Measurements from ENCODE around the gene DUSP1.
A peak's percentile ranks its signal among the peaks of the same experiment; 100 is the strongest.

DUSP1 gene

GRCh38 chr5:172802567-172803176 lies 31.7 kb upstream of the DUSP1 start:
- TF ChIP-seq POLR2AphosphoS5 (IDR thresholded peaks at IDR 0.05; ENCODE audit: low read depth, low read length) (no peak), SIN3A (IDR thresholded peaks at IDR 0.05; ENCODE audit: borderline replicate concordance, insufficient read depth, low read length) (no peak), REST (IDR thresholded peaks at IDR 0.05; ENCODE audit: insufficient read depth in 1 of 2, low read depth in 2 of 2, low read length in 2 of 2) (no peak), FOXP2 (optimal IDR thresholded peaks at IDR 0.05; ENCODE audit: borderline replicate concordance, extremely low read depth, extremely low read length, insufficient read depth) (no peak), TAF1 (IDR thresholded peaks at IDR 0.05; ENCODE audit: borderline replicate concordance, insufficient read depth, low read length) (no peak)

- TF ChIP-seq REST (IDR thresholded peaks at IDR 0.05; ENCODE audit: insufficient read depth in 1 of 2, low read depth in 2 of 2, low read length in 2 of 2), result no peak
- TF ChIP-seq SIN3A (IDR thresholded peaks at IDR 0.05; ENCODE audit: borderline replicate concordance, insufficient read depth, low read length), result no peak
- no peak for TF ChIP-seq TAF1 (IDR thresholded peaks at IDR 0.05; ENCODE audit: borderline replicate concordance, insufficient read depth, low read length)
- no peak for TF ChIP-seq POLR2AphosphoS5 (IDR thresholded peaks at IDR 0.05; ENCODE audit: low read depth, low read length)
- no peak for TF ChIP-seq FOXP2 (optimal IDR thresholded peaks at IDR 0.05; ENCODE audit: borderline replicate concordance, extremely low read depth, extremely low read length, insufficient read depth)
These were observed 31.1 kb upstream of the DUSP1 start for GRCh38 chr5:172802112-172802511.

GRCh38 chr5:172801179-172801671 lies 30.2 kb upstream of the DUSP1 start:
- TF ChIP-seq REST (IDR thresholded peaks at IDR 0.05; ENCODE audit: insufficient read depth in 1 of 2, low read depth in 2 of 2, low read length in 2 of 2) (no peak), POLR2AphosphoS5 (IDR thresholded peaks at IDR 0.05; ENCODE audit: low read depth, low read length) (no peak), TAF1 (IDR thresholded peaks at IDR 0.05; ENCODE audit: borderline replicate concordance, insufficient read depth, low read length) (no peak), FOXP2 (optimal IDR thresholded peaks at IDR 0.05; ENCODE audit: borderline replicate concordance, extremely low read depth, extremely low read length, insufficient read depth) (no peak), SIN3A (IDR thresholded peaks at IDR 0.05; ENCODE audit: borderline replicate concordance, insufficient read depth, low read length) (no peak)

- TF ChIP-seq FOXP2 (optimal IDR thresholded peaks at IDR 0.05; ENCODE audit: borderline replicate concordance, extremely low read depth, extremely low read length, insufficient read depth), result peak; percentile 56
- TF ChIP-seq POLR2AphosphoS5 (IDR thresholded peaks at IDR 0.05; ENCODE audit: low read depth, low read length), result no peak
These were observed 29.1 kb upstream of the DUSP1 start for GRCh38 chr5:172800088-172800551.

GRCh38 chr5:172799416-172799815 lies 28.4 kb upstream of the DUSP1 start:
- TF ChIP-seq REST (IDR thresholded peaks at IDR 0.05; ENCODE audit: insufficient read depth in 1 of 2, low read depth in 2 of 2, low read length in 2 of 2), result no peak
- no peak for TF ChIP-seq FOXP2 (optimal IDR thresholded peaks at IDR 0.05; ENCODE audit: borderline replicate concordance, extremely low read depth, extremely low read length, insufficient read depth)
- no peak for TF ChIP-seq POLR2AphosphoS5 (IDR thresholded peaks at IDR 0.05; ENCODE audit: low read depth, low read length)
- no peak for TF ChIP-seq TAF1 (IDR thresholded peaks at IDR 0.05; ENCODE audit: borderline replicate concordance, insufficient read depth, low read length)
- TF ChIP-seq SIN3A (IDR thresholded peaks at IDR 0.05; ENCODE audit: borderline replicate concordance, insufficient read depth, low read length), result no peak

Data from PFSK-1 (cell line).